Right ventricle myocardium superior (tissue), 1 donor: ENCODE results near the gene MTMR12. TPM values are rescaled to one million over a fixed set of nuclear protein-coding genes. Genes with fewer than 3 reads are reported as not detected.
"Not testable (repeated sequence)": the region's sequence is repeated elsewhere in the genome, so short reads cannot be mapped to it uniquely, and the experiment has no call there.

Experiments used
- ATAC-seq: fragments of 200-7000 bp; cut with Tn5 transposase; one replicate; pipeline ENCODE4 v1.9.1; 2020; ENCODE audit warnings: mild to moderate bottlenecking; ENCODE audit not compliant: poor library complexity
- DNase-seq: peaks from one replicate; pipeline ENCODE4 v3.0.0-alpha.2; 2020
- intact Hi-C: fragments of 100-400 bp; cut with DNase I; formaldehyde crosslinking; loops from one replicate; pipeline ENCODE4 v1.11.2; 2022
- total RNA-seq: library from RNA; stranded (reverse); fragmentation: NEBNext Ultra II Directional; extraction: Animal tissue kit (Norgen Biotek cat#: 25700); gene quantifications from one replicate; pipeline ENCODE4 v1.2.1, GENCODE V29; 2021
- donor health status: DM: no; HTN: yes; CAD: no; lungs with severe emphysema.

The MTMR12 gene
- total RNA-seq, 1 donor from 2014 or later: 14.6 TPM

GRCh38 chr5:32329395-32329834 is 16.7 kb upstream of the MTMR12 start:
- DNase-seq (peak; percentile 66), ATAC-seq (peak; percentile 93)
- intact Hi-C loops: loop anchor here (2.0 kb wide), 1 partner anchor 97 kb away; no protein-coding TSS in a partner anchor

GRCh38 chr5:32326216-32326772 is 13.6 kb upstream of the MTMR12 start:
- intact Hi-C loops: no loop called here
- ATAC-seq (no peak), DNase-seq (no peak)

GRCh38 chr5:32325616-32326015 is 12.9 kb upstream of the MTMR12 start:
- intact Hi-C loops: no loop called here
- ATAC-seq: no peak
- DNase-seq: no peak

- DNase-seq (no peak), ATAC-seq (no peak)
- intact Hi-C loops: no loop called here
Measured at GRCh38 chr5:32325062-32325461, 12.3 kb upstream of the MTMR12 start.

- intact Hi-C loops: no loop called here
- ATAC-seq (no peak), DNase-seq (no peak)
Measured at GRCh38 chr5:32323741-32324140, 11.0 kb upstream of the MTMR12 start.

- ATAC-seq: no peak
Measured at GRCh38 chr5:32322882-32323281, 10.1 kb upstream of the MTMR12 start.

GRCh38 chr5:32321787-32322186 is 9.0 kb upstream of the MTMR12 start:
- ATAC-seq, intact Hi-C loops, DNase-seq: not testable (repeated sequence)

More at GRCh38 chr5:32322882-32323281, 10.1 kb upstream of the MTMR12 start:
- DNase-seq: no peak
- intact Hi-C loops: no loop called here

GRCh38 chr5:32320576-32320975 is 7.8 kb upstream of the MTMR12 start:
- intact Hi-C loops: no loop called here
- ATAC-seq (no peak), DNase-seq (no peak)

GRCh38 chr5:32319926-32320543 is 7.3 kb upstream of the MTMR12 start:
- ATAC-seq (no peak), DNase-seq (no peak)
- intact Hi-C loops: no loop called here

GRCh38 chr5:32319392-32319791 is 6.7 kb upstream of the MTMR12 start:
- ATAC-seq (no peak), DNase-seq (no peak)
- intact Hi-C loops: no loop called here

GRCh38 chr5:32317041-32317440 is 4.3 kb upstream of the MTMR12 start:
- no peak for ATAC-seq
- intact Hi-C loops: no loop called here

GRCh38 chr5:32315221-32316014 is 2.7 kb upstream of the MTMR12 start:
- ATAC-seq (no peak), DNase-seq (no peak)
- intact Hi-C loops: no loop called here

More at GRCh38 chr5:32317041-32317440, 4.3 kb upstream of the MTMR12 start:
- DNase-seq: no peak

GRCh38 chr5:32314658-32315057 is 1.9 kb upstream of the MTMR12 start:
- DNase-seq: no peak
- intact Hi-C loops: loop anchor here (5.0 kb wide), 1 partner anchor 82 kb away; no protein-coding TSS in a partner anchor
- ATAC-seq: no peak

- not testable (repeated sequence) for DNase-seq, ATAC-seq
- intact Hi-C loops: loop anchor here (5.0 kb wide), 1 partner anchor 82 kb away; no protein-coding TSS in a partner anchor
Measured at GRCh38 chr5:32314152-32314488, 1.4 kb upstream of the MTMR12 start.

GRCh38 chr5:32312197-32312594 is 543 bp downstream of the MTMR12 start:
- intact Hi-C loops: loop anchor here (5.0 kb wide), 1 partner anchor 80 kb away; no protein-coding TSS in a partner anchor
- peak; percentile 84 for DNase-seq
- peak; percentile 31 for ATAC-seq

GRCh38 chr5:32311404-32312196 is 1.1 kb downstream of the MTMR12 start:
- DNase-seq (no peak), ATAC-seq (no peak)
- intact Hi-C loops: loop anchor here (5.0 kb wide), 1 partner anchor 79 kb away; no protein-coding TSS in a partner anchor

- intact Hi-C loops: loop anchor here (5.0 kb wide), 1 partner anchor 77 kb away; no protein-coding TSS in a partner anchor
- no peak for DNase-seq
- no peak for ATAC-seq
Measured at GRCh38 chr5:32309761-32310160, 3.0 kb downstream of the MTMR12 start.

- DNase-seq: no peak
- intact Hi-C loops: no loop called here
Measured at GRCh38 chr5:32308946-32309345, 3.8 kb downstream of the MTMR12 start.

GRCh38 chr5:32307769-32308194 is 5.0 kb downstream of the MTMR12 start:
- intact Hi-C loops: no loop called here
- no peak for ATAC-seq
- DNase-seq: no peak

More at GRCh38 chr5:32308946-32309345, 3.8 kb downstream of the MTMR12 start:
- ATAC-seq: no peak
